Cortex of kidney (tissue), 1 donor: ENCODE measurements around the gene TBCCD1.
A peak's percentile ranks its signal among the peaks of the same experiment; 100 is the strongest.

Experiments
- DNase-seq: peaks from one replicate; lab custom pipeline; 2025; lab: John Stamatoyannopoulos, UW

TBCCD1 gene

DNA sequence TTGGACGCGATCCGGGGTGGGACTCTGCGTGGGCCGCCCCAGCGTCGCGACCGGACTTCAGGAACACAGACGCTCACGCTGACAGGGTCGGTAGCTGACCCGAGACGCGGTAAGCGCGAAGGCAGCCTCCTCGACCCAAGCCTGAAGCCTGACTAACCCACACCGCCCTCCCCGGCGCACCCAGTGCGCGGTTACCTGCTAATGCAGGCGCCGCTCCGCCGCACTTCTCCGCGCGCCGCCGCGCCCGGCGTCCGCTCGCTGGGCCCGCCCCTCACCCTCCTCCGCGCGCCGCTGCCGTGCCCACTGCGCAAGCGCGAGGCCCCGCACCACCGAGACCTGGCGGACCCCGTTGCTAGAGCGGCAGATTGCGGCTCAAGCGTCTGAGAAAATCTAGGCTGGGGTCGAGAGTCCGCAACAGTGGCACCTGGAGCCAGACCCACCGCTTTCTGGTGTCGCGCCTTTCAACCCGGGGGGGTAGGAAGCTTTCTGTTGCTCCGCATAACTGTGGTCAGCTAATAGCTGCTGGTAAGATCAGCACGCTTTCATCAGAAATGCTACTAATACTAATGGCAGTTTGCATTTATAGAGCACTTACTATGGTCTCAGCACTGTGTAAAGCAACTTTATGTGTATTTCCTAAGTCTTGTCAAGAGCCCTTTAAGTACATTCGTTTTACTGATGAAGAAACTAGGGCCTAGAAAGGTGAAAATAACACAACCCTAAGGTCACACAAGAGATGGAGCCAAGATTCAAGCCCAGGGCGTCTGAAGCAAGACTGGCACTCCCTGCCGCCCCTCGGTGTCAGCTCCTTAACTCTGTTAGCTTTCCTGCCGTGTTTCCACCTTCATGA lies at the start of gene TBCCD1:
TSS of gene TBCCD1 (minus strand) at position 268 of the 850 bp plus-strand sequence. CDS start 3,010 bp downstream, outside the sequence.
- DNase-seq, result peak; percentile 75

- no peak for DNase-seq
Measured at GRCh38 chr3:186616299-186616617, 49.1 kb upstream of the TBCCD1 start.

DNA sequence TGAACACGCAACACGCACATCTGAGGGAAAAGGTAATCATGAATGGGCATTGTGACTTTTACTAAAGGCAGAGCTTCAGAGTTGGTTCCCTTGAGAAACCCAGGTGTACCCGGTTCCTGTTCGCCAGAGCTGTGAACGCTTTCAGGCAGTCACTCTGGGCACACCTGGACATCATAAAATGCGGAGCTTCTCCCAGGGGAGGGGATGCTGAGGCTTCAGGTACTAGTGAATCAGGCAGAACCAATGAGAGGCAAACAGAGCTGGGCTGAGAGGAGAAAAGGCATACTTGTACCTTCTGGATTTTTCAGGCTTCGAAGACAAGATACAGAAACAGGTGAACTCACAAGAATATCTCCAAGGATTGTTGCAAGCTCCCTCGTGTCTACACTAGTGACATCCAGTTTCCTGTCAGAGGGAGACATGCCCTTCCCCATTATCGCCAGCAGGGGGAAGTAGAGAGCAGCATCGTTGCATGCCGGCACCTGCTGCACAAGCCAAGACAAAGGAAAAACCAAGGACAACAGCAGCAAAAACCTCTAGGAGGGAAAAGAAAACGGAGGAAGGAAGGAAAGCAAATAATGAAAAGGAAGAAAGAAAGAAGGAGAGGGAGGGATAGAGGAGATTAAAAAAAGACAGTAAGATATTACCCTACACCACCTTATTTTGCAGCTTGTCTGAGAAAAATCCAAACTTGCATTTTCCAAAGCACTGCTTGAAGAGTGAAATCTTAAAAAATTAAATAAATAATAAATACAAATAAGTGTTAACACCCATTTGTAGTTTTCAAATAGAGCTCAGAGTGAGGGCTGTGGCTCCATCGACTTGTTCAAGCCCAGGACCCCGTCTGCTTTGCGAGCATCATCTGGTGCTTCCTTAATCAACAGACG lies 47.7 kb upstream of the TBCCD1 start:
- no peak for DNase-seq

- DNase-seq, result no peak
Measured at GRCh38 chr3:186614266-186614596, 47.1 kb upstream of the TBCCD1 start.

DNA sequence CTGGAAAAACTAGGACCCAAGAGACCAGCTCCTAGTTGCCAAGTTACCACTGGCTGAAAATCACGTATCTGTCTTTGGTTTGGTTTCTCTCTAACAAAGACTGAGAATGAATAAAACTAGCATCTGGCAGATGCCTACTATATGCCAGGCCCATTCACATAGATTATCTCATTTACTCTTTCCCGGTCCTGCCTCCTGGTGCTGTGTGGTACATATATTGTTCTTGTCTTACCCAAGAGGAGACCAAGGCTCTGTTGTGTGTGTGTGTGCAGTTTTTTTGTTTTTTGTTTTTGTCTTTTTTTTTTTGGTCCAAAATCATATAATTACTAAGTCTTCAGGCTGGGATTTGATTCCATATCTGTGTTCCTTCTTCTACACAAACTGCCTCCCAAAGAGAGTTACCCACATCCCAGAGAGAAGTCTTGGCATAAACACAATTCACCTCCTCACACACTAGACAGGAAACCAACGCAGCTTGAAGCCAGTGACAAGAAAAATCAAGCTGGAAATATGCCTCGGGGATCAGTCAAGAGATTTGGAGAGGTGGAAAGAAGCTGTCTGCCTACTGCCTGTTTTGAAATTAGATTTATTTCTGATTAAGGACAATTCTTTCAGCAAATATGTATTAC lies 46.6 kb upstream of the TBCCD1 start:
- DNase-seq, result no peak

GRCh38 chr3:186612721-186613636 lies 45.8 kb upstream of the TBCCD1 start, which contains the start of gene AHSG:
Gene AHSG (plus strand): TSS chr3:186613060. CDS start chr3:186613142, 82 bp downstream.
- no peak for DNase-seq

- no peak for DNase-seq
Measured at GRCh38 chr3:186612065-186612464, 44.9 kb upstream of the TBCCD1 start.

DNA sequence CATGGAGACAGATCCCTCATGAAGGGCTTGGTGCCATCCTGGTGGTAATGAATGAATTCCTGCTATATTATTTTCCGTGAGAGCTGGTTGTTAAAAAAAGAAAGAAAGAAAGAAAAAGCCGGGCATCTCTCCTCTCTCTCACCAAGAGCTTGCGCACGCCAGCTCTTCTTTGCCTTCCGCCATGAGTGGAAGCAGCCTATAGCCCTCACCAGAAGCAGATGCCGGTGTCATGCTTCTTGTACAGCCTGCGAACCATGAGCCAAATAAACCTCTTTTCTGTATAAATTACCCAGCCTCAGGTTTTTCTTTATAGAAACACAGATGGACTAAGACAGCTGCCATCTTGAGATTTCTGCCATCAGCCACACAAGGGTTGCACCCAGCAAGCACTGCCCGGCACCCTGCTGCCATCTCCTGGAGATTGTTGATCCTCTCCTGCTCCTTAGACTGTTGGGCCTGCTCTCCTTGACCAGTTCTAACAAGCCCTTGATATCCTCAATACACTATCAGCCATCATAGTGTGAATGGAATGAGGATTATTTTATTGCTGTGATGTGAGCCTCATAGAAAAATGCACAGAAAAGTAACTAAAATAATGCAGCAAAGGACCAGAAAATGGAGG lies 42.2 kb upstream of the TBCCD1 start:
- DNase-seq, result no peak

DNA sequence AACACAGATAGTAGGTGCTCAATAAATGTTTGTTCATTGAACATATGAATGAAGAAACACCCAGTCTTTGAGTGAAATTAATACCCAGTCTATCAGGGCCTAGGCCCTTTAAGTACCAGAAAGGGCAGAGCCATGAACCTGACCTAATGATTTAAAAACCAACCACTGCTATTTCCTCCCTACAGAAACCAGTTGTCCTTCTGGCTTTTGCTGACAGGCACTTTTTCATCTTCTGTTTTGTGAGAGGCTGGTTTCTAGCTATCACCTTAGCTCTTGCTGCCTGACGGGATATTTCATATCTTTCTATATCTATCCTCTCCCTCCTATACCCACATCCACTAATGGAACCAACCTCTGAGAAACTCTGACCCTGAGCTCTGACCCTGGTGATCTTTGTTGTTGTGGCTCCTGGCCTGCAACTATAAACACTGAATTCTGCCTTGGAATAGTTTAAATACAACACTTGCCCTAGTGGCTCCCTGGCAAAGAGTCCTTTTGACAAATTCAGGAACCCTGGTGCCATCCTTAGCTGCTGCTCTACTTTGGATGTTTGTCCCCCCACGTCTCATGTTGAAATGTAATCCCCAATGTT lies 41.6 kb upstream of the TBCCD1 start:
- DNase-seq, result no peak

- no peak for DNase-seq
Measured at GRCh38 chr3:186605561-186606545, 38.7 kb upstream of the TBCCD1 start.

DNA sequence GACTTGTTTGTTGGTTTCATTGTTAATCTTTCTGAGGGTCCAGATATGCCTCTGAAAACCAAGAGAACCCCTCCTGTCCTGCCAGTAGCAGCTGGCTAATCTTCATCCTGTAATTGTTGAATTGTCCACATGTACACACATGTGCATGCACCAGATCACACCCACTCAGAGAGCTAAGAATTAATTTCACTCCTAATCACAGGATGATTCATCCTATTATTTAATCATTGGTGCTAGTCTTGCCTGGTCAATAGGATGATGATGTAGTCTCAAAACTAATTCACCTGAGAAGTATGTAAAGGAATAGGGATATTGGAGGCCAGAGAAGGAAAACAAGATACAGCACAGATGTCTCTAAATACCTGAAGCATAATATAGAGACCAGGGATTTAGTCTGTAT lies 37.9 kb upstream of the TBCCD1 start:
- no peak for DNase-seq

DNA sequence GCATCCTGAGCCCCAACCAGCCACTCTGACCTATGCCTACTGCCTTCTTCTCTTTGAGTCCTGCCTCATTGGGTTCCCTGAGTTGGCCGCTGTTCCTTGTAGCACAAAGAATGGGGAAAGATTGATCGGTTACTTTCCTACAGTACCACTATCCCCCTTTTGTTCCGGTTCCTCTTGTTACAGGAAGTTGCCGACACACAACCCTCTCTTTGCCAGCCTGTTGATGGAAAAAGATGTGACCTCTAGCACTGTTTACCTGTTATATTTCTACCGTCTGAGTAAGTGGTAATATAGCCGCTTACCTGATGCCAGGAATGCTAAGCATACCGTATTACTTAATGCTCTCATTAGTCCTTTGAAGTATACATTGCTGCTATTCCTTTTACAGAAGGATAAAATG lies 36.0 kb upstream of the TBCCD1 start:
- DNase-seq, result no peak

GRCh38 chr3:186600896-186601295 lies 33.8 kb upstream of the TBCCD1 start:
- no peak for DNase-seq

DNA sequence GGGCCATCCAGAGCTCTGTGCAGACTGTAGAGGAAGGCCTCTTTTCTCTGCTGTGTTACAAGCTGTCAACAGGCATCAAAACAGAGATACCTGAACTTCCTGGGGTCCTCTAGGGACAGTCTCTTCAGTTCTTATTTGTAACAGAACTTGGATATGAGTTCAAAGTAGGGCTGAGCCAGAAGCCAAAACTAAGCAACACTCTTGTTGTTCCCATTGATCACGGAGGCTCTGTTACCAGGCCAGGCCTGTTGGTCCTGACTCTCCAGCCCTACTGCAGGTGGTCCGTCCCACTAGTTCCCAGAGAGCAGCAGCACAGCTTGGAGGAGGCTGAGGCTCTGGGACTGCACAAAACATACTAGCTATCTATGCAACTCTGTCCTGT lies 32.6 kb upstream of the TBCCD1 start:
- no peak for DNase-seq

- no peak for DNase-seq
Measured at GRCh38 chr3:186599142-186599784, 32.1 kb upstream of the TBCCD1 start.

DNA sequence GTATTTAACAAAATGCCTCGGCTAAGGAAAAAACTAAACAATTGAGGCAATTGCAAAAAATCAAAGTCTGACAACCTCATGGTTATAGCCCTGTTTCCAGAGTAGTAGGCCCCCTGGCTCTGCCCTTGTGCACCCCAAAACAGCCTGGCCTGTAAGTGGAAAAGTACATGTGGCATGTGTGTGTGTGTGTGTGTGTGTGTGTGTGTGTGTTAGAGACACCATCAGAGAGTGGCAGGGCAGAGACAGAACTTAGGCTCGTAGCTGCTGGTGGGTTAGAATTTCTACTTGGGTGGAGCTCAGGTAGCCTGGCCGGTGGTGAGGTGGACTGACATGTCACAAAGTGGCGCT lies 31.6 kb upstream of the TBCCD1 start:
- DNase-seq, result no peak

GRCh38 chr3:186598108-186598784 lies 31.1 kb upstream of the TBCCD1 start:
- DNase-seq, result no peak

DNA sequence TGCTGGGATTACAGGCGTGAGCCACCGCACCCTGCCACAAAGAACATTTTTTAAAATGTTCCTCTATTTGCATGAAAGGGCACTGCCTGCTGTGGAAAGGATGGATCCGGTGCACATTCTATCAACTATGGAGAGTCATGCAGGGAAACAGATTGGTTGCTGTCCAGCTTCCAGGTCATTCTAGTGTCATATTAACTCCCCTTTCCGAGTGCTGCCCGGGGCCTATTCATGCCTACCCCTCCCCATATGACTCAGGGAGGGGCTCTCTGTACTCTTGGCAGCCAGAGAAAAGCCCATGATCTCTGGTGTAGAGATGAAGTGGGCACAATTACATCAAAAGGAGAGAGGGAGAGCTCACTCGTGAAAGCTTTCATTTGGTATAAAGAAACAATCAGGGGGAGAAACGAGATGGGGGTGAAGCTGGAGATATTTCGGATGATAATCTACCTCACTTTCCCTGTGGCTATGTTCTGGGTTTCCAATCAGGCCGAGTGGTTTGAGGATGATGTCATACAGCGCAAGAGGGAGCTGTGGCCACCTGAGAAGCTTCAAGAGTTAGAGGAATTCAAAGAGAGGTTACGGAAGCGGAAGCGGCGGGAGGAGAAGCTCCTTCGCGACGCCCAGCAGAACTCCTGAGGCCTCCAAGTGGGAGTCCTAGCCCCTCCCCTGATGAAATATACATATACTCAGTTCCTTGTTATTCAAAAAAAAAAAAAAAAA lies 29.6 kb upstream of the TBCCD1 start:
- DNase-seq, result no peak
